MM.1S (cell line): ENCODE measurements around the gene DNMT3A.

Experiments used
- DNase-seq: peaks from one replicate; pipeline ENCODE4 v3.0.0-alpha.2; 2015
- H2AFZ ChIP-seq: fragments of 300-600 bp; sonication (generic); 2 replicates; pipeline ENCODE4 v1.6.0; 2016; ENCODE audit warnings: antibody characterized with exemption, low read length
- H3F3A ChIP-seq: fragments of 300-600 bp; sonication (generic); 2 replicates; pipeline ENCODE4 v1.6.1; 2016; ENCODE audit warnings: mild to moderate bottlenecking, antibody characterized with exemption, low read length, moderate library complexity, mixed read lengths; ENCODE audit not compliant: insufficient read depth
- H3K27ac ChIP-seq: fragments of 300-600 bp; sonication (generic); 2 replicates; pipeline ENCODE4 v1.5.1; 2016; ENCODE audit warnings: mild to moderate bottlenecking, low read length
- H3K27me3 ChIP-seq: fragments of 300-600 bp; sonication (generic); replicated peaks from 2 replicates; pipeline ENCODE4 v1.6.0; 2016; ENCODE audit warnings: low read length; ENCODE audit not compliant: insufficient read depth
- H3K36me3 ChIP-seq: fragments of 300-600 bp; sonication (generic); replicated peaks from 2 replicates; pipeline ENCODE4 v1.6.1; 2016; ENCODE audit warnings: mild to moderate bottlenecking, low read length, mixed read lengths; ENCODE audit not compliant: insufficient read depth
- H3K4me1 ChIP-seq: fragments of 300-600 bp; sonication (generic); 2 replicates; pipeline ENCODE4 v1.6.1; 2016; ENCODE audit warnings: low read length, mixed read lengths
- H3K4me2 ChIP-seq: fragments of 300-600 bp; sonication (generic); 2 replicates; pipeline ENCODE4 v1.6.0; 2016; ENCODE audit warnings: low read depth, low read length
- H3K4me3 ChIP-seq: fragments of 300-600 bp; sonication (generic); 2 replicates; pipeline ENCODE4 v1.5.1; 2016; ENCODE audit warnings: low read length, mixed read lengths
- H3K79me2 ChIP-seq: fragments of 300-600 bp; sonication (generic); 2 replicates; pipeline ENCODE4 v1.6.1; 2016; ENCODE audit warnings: mixed run types, low read length, mixed read lengths
- H3K9ac ChIP-seq: fragments of 300-600 bp; sonication (generic); 2 replicates; pipeline ENCODE4 v1.6.1; 2016; ENCODE audit warnings: low read length, mixed read lengths
- H3K9me2 ChIP-seq: fragments of 300-600 bp; sonication (generic); replicated peaks from 2 replicates; pipeline ENCODE4 v1.6.1; 2016; ENCODE audit warnings: mild to moderate bottlenecking, low read length, mixed read lengths; ENCODE audit not compliant: insufficient read depth
- H3K9me3 ChIP-seq: fragments of 300-600 bp; sonication (generic); replicated peaks from 2 replicates; pipeline ENCODE4 v1.6.1; 2016; ENCODE audit warnings: mild to moderate bottlenecking, low read length, mixed read lengths; ENCODE audit not compliant: insufficient read depth
- H4K20me1 ChIP-seq: fragments of 300-600 bp; sonication (generic); 2 replicates; pipeline ENCODE4 v1.6.1; 2016; ENCODE audit warnings: mild to moderate bottlenecking, low read length, moderate library complexity, mixed read lengths; ENCODE audit not compliant: insufficient read depth
- EZH2 ChIP-seq: fragments of 300-600 bp; sonication (generic); optimal IDR thresholded peaks from 2 replicates; pipeline ENCODE3; 2017; ENCODE audit warnings: low read depth, mild to moderate bottlenecking, antibody characterized with exemption, low read length, mixed read lengths
- EZH2phosphoT487 ChIP-seq: fragments of 300-600 bp; sonication (generic); IDR thresholded peaks from 2 replicates; pipeline ENCODE4 v1.6.1; 2018; ENCODE audit warnings: antibody characterized with exemption, low read length
- TF ChIP-seq, protein P1 (sequence below): fragments of 300-600 bp; sonication (generic); IDR thresholded peaks from 2 replicates; pipeline ENCODE4 v1.5.1; 2016; ENCODE audit warnings: antibody characterized with exemption, low read length, mixed read lengths

DNMT3A gene

DNA sequence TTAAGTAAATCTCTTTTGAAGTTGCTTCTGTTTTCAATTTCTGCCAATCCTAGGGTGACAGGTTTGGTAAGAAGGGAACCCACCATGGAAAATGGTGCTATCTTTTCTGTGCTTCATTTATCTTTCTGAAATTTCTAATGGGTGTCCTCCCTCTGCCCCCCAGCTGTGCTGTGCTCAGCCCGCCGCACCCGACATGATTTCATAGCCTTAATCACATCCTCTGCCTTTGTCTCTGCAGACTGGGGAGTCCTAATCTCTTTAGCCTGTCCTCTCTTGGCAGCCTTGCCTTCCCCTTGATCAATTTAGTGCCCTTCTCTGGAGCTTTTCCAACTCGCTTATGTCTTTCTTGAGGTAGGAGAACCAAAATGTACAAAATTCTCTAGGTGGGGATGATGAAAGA lies 49.3 kb downstream of the DNMT3A start:
- Histone ChIP-seq H3K9me2 (no peaks in the 10 kb centered on the region), H3K27me3 (no peaks in the 10 kb centered on the region), H3K27ac (no peak overlapping the region), H3K79me2 (no peaks in the 10 kb centered on the region), H3K36me3 (no peaks in the 10 kb centered on the region), H4K20me1 (no peaks in the 10 kb centered on the region), H3K9ac (no peak overlapping the region), H3K4me2 (no peak overlapping the region), H3F3A (peaks cover 6% of the 10 kb centered on the region), H3K4me1 (peaks cover 20% of the 10 kb centered on the region), H2AFZ (no peak overlapping the region), H3K4me3 (no peak overlapping the region), H3K9me3 (no peaks in the 10 kb centered on the region)
- DNase-seq = no peak
- no peak for TF ChIP-seq EZH2phosphoT487
- TF ChIP-seq, protein P1, sequence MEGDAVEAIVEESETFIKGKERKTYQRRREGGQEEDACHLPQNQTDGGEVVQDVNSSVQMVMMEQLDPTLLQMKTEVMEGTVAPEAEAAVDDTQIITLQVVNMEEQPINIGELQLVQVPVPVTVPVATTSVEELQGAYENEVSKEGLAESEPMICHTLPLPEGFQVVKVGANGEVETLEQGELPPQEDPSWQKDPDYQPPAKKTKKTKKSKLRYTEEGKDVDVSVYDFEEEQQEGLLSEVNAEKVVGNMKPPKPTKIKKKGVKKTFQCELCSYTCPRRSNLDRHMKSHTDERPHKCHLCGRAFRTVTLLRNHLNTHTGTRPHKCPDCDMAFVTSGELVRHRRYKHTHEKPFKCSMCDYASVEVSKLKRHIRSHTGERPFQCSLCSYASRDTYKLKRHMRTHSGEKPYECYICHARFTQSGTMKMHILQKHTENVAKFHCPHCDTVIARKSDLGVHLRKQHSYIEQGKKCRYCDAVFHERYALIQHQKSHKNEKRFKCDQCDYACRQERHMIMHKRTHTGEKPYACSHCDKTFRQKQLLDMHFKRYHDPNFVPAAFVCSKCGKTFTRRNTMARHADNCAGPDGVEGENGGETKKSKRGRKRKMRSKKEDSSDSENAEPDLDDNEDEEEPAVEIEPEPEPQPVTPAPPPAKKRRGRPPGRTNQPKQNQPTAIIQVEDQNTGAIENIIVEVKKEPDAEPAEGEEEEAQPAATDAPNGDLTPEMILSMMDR = no peak
- TF ChIP-seq EZH2 = no peak

DNA sequence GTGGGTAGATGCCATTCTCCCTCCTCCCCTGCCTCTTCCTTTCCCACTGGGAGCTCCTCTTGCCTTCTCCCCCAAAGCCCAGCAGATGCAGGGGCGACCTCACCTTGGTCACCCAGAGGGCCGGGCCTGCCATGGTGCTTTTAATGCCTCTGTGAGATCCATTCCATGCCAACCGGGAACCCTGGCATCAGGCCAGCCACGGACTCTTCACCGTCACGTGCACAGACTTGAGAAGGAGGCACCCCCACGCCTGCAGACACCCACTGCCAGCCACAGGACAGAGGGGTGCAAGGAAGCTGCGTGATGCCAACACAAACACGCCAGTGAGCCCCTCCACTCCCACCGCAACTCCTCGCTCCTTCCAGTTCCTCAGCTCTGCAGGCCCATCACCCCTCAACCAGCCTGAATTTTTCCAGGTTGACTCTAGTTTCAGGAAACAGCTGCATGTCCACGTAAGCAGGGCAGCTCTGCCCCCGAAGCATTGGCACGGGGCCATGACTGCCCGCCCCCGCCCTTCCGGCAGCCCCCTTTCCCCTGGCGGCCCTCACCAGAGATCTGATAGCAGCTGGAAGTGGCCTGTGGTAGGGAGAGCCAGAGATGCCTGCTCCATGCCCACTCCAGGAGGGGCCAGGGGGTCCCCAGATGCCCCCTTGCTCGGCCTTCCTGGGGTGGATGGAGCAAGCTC lies 50.8 kb downstream of the DNMT3A start:
- H3K4me3 ChIP-seq = no peak overlapping the region
- H3K4me2 ChIP-seq = no peak overlapping the region
- DNase-seq = no peak
- H3K27me3 ChIP-seq = no peaks in the 10 kb centered on the region
- H4K20me1 ChIP-seq = no peaks in the 10 kb centered on the region
- H3K27ac ChIP-seq = no peak overlapping the region
- no peak for TF ChIP-seq EZH2
- TF ChIP-seq EZH2phosphoT487 = no peak
- TF ChIP-seq, protein P1 = no peak
- H3K9ac ChIP-seq = no peak overlapping the region
- H3K9me3 ChIP-seq = no peaks in the 10 kb centered on the region
- no peak overlapping the region for H2AFZ ChIP-seq
- H3F3A ChIP-seq = peaks cover 6% of the 10 kb centered on the region
- no peaks in the 10 kb centered on the region for H3K79me2 ChIP-seq
- H3K4me1 ChIP-seq = peaks cover 18% of the 10 kb centered on the region
- H3K36me3 ChIP-seq = no peaks in the 10 kb centered on the region
- no peaks in the 10 kb centered on the region for H3K9me2 ChIP-seq

DNA sequence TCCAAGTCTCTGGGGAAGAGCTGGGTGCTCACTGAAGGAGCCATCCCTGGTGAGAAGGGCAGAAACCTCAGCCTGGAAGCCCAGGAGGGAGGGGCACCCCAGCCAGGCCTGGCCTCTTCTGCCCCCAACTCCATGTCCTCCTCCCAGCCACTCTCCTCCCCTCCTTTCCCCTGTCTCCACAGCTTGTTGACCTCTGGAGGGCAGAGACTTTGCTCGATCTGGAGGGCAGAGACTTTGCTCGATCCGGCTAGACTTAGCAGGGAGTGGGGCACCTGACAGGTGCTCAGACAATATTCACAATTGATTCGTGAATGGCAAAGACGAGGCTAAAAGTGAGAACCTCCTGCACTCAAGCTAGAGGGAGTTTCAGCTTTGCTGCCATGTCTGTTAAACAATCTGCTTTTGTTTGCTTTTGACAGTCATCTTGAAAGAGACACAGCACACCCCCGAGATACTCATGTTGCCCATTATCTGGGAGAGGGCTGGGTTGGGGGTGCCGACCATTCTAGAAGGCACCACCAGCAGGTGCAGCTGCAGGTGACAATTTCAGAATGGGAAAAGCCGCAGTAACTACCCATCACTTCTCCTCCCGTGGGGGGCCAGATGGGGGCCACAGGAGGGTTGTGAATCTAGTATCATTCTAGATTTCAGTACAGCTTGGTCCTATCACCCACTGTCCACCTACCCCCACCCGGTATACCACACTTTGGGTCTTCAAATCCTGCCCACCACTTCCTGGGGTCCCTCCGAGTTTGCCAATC lies 54.8 kb downstream of the DNMT3A start:
- H2AFZ ChIP-seq = no peak overlapping the region
- H3K79me2 ChIP-seq = no peaks in the 10 kb centered on the region
- no peak for DNase-seq
- H3K27ac ChIP-seq = no peak overlapping the region
- H4K20me1 ChIP-seq = no peaks in the 10 kb centered on the region
- H3K36me3 ChIP-seq = no peaks in the 10 kb centered on the region
- H3K9me2 ChIP-seq = no peaks in the 10 kb centered on the region
- H3K9ac ChIP-seq = no peak overlapping the region
- H3K27me3 ChIP-seq = no peaks in the 10 kb centered on the region
- no peaks in the 10 kb centered on the region for H3F3A ChIP-seq
- no peaks in the 10 kb centered on the region for H3K4me1 ChIP-seq
- H3K4me2 ChIP-seq = no peak overlapping the region
- no peak overlapping the region for H3K4me3 ChIP-seq
- H3K9me3 ChIP-seq = no peaks in the 10 kb centered on the region
- no peak for TF ChIP-seq EZH2phosphoT487
- TF ChIP-seq, protein P1 = no peak
- TF ChIP-seq EZH2 = no peak
